Amniotic epithelial cell (primary cell): ENCODE measurements around the gene PSORS1C1.
A peak's percentile ranks its signal among the peaks of the same experiment; 100 is the strongest.
"Not testable (repeated sequence)": the region's sequence is repeated elsewhere in the genome, so short reads cannot be mapped to it uniquely, and the experiment has no call there.

Experiments used
- DNase-seq: peaks from one replicate; pipeline ENCODE4 v3.0.0-alpha.2; 2010; ENCODE audit warnings: low read depth

The PSORS1C1 gene

DNA sequence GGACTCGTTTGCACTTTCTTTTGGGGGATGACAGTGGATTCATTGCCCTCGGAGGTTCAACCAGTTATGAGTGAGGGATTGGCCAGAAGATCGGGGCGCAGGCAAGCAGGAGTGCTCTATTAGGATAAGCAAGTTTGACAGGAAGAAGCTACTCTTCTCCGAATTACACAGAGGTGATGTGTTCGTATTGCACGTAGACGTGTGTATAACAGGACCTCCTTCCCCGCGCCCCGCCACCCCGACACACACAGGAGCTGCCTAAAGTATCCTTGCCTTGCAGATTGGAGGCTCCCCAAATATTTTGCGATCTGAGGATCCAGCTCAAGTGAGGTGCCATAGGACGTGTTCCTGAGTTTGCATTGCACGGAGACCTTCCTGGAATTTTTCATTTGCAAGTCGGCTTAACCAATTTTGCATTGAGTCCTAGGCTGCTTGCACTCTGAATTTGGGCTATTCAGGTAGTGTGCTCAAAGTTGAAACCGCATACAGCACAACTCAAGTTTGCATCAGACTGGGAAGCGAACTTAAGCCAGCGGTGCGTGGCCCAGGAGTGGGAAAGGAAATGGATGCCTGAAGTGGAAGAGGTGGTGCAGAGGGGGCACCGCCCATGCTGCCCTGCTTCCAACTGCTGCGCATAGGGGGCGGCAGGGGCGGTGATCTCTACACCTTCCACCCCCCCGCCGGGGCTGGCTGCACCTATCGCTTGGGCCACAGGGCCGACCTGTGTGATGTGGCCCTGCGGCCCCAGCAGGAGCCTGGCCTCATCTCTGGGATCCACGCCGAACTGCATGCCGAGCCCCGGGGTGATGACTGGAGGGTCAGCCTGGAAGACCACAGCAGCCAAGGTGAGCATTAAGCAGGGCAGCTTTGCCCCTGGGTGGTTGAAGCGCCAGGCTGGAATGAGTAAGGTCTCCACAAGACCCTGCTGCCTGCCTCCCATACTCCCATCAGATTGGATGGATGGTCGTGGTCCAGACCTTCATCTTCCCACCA, 44.6 kb downstream of the PSORS1C1 start:
- no peak for DNase-seq

DNA sequence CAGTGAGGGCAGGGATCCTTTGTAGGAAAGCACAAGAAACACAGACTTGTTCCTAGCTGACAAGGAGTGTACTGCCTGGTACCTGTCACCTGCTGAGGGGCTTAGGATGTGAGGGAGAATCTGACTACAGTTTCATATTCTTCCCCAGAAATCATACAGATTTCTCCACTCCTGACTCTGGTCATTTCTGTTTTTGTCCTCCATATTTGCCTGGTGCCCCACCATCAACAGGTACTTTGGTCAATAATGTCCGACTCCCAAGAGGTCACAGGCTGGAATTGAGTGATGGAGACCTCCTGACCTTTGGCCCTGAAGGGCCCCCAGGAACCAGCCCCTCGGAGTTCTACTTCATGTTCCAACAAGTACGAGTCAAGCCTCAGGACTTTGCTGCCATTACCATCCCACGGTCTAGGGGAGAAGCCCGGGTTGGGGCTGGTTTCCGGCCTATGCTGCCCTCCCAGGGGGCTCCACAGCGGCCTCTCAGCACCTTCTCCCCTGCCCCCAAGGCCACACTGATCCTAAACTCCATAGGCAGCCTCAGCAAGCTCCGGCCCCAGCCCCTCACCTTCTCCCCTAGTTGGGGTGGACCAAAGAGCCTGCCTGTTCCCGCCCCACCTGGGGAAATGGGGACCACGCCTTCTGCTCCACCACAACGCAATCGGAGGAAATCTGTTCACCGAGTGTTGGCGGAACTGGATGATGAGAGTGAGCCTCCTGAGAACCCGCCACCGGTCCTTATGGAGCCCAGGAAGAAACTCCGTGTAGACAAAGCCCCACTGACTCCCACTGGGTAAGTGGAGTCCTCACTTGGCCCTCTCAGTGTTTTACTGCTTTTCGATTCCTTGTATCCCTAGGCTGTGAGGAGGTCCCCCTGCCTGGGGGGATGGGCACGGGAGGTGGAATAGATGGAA, 46.9 kb downstream of the PSORS1C1 start:
- no peak for DNase-seq

DNA sequence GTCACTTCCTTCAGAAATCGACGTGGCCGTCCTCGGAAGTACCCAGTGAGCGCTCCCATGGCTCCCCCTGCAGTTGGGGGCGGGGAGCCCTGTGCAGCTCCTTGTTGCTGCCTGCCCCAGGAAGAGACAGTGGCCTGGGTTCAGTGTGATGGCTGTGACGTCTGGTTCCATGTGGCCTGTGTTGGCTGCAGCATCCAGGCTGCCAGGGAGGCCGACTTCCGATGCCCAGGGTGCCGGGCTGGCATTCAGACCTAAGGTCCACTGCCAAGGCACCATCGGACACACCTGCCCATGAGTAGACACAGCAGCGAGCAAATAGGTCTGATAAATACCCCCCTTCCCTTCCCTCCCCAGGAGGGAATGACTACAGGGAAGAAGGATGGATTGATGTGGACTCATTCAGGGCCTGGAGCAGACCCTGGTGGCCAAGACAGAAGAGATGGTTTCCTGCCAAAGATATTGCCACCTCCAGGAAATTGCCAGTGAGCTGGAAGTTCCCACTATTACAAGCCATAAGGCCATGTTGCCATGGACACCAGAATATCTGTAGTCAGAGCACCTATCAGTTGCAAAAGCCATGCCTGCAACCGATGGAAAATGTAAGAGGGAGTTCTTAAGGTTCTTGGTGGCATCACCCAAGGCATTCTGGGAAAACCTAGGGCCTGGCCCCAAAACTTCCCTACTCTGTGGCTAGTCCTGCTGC, 48.0 kb downstream of the PSORS1C1 start:
- DNase-seq, result no peak

DNA sequence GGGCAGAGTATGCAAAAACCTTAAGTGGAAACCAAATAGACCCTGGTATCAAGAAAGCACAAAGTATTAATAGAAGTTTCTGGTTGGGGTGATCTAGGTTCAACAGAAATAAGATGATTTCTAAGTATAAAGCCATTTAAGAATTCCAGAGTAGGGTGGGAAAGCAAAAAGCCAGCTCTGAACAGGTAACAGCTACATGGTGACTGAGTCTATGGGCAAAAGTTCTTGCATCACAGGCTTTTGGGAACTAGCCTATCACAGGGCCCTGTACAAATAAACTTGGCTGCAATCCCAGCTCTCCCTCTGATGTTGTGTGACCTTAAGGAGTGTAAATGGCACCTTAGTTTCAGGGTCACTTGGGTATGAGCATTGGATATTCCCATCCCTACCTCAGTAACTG, 49.3 kb downstream of the PSORS1C1 start:
- peak; percentile 34 for DNase-seq

DNA sequence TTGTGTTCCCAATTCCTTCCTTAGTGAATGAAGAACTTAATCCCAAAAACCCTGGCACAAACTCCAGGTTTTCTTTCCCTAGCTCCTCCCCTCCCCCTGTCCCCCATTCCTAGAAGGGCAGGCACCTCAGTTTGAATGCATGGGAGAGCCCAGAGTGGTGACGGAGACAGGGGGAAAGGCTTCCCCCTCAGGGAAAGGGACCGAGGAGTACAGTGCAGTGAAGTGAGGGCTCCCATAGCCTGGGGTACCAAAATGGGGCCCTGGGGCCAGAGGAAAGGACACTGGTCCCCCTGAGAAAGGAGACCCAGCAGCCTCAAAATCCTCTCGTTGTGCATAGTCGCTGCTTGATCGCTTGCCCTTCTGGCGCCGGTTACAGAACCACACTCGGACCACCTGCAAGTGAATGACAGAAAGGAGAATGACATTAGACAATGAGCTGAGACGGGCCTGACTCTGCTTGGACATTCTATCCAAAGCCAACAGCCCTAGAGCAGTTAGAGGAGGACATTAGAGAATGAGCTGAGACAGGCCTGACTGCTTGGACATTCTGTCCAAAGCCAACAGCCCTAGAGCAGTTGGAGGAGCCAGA, 50.0 kb downstream of the PSORS1C1 start:
- DNase-seq, result not testable (repeated sequence)

DNA sequence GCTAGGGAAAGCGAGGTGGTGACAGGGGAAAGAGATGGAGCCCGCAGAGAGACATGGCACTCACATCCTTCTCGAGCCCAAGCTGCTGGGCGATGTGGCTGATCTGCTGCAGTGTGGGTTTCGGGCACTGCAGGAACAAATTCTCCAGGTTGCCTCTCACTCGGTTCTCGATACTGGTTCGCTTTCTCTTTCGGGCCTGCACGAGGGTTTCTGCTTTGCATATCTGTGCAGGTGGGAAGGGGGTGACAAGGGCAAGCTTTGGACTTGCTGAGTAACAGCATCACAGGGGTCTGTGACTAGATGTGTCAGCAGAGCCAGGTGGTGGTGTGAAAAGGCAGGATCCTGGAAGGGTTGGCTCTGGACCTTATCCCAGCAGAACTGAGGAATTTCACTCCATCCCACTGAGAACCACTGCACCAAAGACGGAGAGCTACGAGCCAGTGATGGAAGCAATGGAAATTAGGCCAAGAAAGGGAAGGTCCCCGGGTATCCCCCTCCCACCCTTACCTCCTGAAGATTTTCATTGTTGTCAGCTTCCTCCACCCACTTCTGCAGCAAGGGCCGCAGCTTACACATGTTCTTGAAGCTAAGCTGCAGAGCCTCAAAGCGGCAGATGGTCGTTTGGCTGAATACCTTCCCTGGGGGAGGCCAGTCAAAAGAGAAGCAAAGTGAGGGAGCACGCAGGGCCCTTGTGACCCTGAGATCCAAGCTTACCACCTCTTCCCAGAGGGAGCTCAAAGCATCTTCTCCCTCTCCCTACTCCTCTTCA, 50.6 kb downstream of the PSORS1C1 start:
- DNase-seq, result not testable (repeated sequence)

DNA sequence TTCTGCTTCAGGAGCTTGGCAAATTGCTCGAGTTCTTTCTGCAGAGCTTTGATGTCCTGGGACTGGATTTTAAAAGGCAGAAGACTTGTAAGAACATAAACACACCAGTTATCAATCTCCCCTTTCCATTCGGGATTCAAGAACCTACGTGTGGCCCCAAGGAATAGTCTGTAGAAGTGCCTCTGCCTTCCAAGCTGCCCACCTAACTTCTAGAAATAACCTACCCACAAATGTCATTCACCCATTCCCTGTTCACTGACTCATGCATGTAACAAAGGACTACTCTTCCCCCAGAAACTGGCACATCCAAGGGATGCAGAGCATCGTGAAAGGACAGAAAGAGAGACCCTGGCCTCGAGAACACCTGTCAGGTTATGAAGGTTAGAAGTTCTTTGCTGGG, 51.4 kb downstream of the PSORS1C1 start:
- no peak for DNase-seq

DNA sequence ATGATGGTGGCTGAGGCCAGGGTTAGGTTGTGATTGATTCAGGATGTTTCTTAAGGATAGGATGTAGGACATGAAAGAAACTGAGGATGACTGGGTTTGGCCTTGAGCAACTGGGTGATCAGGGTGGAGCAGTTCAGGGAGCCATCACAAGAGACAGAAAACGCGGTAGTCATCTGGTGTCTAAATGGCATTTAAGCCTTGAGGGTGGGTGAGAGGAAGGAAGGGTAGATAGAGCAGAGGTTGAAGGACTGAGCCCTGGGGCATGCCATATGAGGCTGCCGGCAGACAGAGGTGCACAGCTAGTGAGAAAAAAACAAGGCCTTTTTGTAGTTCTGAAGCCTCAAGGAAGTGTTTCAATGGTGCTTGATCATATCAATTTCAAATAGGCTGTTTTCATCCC, 54.0 kb downstream of the PSORS1C1 start:
- DNase-seq, result no peak

DNA sequence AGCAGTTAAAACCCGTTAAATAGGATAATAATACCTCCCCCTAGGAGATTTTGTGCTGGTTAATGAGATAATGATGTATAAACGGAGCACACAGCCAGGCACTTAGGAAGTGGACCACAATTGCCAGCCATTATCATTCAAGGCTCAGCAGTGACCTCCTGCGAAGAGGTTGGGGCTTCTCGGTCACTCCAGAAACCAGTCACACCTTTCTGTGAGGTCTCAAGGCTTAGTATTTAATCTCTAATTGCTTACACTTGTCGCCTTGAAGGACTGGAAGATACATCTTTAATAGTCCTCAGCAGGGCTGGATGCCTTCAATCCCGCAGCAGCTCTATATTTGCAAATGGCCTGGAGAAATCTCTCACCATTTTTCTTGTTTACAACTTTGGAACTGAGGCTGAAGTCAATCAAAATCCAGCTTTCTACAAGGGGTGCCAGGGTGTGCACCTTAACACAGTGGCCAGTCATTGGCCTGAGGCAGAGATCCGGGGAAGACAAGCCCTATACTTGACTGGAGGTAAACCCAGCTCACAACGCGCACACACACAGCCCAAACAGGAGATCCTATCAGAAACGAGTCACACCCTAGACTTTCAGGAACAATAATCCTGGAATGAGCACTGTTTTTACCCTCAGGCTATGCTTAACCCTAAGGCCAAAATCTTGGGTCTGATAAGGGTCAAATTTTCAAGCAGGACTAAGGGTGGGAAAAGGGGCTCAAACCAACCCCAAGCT, 54.7 kb downstream of the PSORS1C1 start:
- DNase-seq, result no peak

DNA sequence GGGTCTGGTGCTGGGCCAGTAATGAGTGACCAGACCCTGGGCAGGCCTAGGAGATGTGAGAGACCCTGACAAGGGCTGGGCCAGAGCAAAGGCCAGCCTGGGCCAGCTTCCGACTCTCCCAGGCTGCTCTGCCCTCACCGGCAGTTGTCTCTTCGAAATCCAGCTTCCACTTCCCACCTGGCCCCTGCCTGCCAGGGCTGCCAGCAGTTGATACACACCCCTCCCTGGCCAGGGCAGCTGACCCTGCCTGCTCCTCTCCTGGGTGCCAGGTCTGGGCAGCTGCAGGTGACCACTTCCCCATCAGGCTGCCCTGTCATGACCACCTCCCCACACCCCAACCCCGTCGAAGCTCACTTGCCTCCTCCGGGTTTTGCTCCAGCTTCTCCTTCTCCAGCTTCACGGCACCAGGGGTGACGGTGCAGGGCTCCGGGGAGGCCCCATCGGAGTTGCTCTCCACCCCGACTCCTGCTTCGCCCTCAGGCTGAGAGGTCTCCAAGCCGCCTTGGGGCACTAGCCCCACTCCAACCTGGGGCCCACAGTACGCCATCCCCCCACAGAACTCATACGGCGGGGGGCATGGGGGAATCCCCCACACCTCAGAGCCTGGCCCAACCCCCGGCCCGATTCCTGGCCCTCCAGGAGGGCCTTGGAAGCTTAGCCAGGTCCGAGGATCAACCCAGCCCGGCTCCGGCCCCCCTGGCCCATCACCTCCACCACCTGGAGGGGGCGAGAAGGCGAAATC, 55.4 kb downstream of the PSORS1C1 start:
- not testable (repeated sequence) for DNase-seq

DNA sequence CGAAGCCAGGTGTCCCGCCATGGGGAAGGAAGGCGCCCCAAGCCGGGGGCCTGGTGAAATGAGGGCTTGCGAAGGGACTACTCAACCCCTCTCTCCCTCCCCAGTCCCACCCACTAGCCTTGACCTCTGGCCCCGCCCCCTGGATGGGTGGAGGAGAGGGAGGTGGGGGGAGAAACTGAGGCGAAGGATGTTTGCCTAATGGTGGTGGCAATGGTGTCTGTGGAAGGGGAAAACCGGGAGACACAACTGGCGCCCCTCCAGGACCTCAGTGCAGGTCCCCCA, 55.9 kb downstream of the PSORS1C1 start, which contains the start of gene POU5F1:
Gene POU5F1 (minus strand): TSS at position 83 of the 282 bp plus-strand sequence. CDS start 62 bp downstream, at position 21.
- DNase-seq, result no peak

DNA sequence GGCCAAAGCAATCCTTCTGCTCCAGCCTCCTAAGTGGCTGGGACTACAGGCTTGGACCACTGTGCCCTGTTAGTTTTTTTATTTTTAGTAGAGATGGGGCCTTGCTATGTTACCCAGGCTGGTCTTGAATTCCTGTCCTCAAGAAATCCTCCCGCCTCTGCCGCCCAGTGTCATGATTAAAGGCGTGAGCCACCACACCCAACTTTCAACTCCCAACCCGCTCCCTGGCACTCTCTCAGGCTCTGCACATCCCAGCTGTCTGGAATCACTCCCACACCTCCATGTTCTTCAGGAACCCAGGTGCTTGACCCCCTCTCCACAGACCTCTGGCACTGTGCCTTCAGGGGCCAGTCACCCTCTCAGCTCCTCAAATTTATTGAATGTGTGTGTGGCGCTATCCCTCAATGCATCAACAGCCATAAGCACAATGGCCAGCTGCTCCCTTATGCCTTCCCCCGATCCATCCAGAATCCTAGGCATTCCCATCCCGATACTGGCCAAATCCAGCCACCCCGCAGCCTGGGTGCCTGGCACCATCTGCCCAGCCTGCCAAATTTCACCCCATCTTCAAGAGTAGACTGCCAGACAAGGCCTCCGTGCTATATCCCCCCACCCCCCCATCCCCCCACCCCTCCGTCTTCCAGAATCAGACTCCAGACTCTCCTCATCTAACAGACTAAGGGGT, 56.5 kb downstream of the PSORS1C1 start:
- DNase-seq, result no peak

DNA sequence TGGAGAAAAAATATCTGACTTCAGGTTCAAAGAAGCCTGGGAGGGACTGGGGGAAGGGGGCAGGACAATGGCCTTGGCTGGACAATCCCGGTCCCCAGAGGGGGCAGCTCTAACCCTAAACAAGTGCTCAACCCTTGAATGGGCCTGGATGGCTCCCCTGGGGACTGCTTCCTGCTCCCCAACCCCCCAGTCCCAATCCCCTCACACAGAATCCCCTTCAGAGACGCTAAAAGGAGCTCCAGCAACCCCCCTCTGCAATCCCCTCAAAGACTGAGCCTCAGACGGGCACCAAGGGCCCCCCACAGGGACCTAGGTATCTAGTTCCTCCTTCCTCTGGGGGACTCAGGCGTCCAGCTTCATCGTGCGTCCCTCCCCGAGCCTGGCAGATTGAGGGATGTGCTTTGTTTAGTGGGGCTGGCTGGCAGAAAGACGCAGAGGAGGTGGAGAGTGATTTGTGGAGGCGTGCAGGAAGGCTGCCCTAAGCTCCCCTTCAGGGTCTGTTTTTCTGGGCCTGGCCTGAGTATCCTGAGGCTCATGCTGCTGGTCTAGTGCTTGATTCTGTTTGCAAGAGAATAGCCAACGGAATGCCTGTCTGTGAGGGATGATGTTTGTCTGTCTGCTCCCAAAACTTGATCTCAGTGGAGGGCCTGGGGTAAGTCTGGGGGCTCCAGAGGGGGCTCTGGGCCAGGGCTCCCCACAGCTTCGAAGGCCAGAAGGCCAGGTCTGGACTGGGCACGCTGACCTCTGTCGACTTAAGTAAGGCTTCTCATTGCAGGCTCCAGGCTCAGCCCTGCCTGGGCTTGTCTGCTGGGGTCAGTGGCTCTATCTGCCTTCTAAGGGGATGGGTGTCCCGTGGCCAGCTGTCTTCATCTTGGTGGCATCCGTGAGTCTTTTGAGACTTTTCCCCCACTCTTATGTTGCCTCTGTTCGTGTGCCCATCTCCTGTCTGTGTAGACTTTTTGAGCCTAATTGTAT, 57.6 kb downstream of the PSORS1C1 start:
- DNase-seq, result no peak

DNA sequence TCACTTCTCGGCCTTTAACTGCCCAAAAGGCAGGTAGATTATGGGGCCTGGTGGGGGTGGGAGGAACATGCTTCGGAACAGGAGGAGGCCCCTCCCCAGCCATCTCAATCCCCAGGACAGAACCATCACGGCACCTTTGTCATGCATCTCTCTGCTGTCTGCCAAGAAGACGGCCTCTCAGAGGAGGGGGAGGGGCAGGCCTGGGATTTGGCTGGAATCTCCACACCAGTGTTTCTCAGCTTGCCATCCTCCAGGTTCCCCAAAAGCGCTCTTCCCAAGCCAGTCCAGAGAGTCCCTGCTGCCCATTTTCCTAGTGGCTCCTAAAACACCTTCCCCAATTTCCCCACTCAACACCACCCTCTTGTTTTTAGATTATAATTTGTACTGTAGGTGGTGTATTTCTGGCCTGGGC, 58.4 kb downstream of the PSORS1C1 start:
- DNase-seq, result no peak

DNA sequence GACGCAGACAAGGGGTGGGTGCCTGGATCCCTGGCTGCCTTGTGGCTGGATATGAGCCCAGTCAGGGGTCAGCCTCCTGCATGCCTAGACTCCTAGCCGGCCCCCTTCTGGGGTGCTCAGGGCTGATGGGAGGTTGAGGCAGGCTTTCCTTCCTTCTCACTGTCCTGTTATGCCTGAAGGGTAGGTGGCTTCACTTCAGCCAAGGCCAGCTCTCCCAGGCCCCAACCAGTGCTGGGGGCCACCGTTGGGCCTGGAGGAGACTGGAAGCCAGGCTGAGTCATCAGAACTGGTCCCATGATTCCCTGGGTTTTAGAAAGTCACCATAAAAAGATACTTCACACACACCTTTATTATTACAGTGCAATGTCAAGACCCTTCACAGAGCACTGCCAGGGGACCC, 58.8 kb downstream of the PSORS1C1 start:
- no peak for DNase-seq

DNA sequence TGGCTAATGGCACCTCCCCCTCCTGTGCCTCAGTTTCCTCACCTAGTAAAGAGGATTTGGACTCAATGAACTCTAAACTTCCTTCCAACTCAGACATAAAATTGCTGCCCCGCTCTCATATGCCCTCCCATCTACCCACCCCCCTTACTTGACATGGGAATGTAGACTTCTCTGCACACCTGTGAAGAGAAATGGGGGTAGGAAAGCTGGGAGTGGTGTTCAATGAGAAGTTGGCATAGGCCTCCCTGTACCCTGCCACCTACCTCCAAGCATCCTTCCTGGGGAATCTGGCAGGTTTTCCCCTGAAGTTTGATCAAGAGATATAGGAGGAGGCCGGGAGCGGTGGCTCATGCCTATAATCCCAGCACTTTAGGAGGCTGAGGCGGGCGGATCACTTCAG, 59.8 kb downstream of the PSORS1C1 start:
- no peak for DNase-seq

DNA sequence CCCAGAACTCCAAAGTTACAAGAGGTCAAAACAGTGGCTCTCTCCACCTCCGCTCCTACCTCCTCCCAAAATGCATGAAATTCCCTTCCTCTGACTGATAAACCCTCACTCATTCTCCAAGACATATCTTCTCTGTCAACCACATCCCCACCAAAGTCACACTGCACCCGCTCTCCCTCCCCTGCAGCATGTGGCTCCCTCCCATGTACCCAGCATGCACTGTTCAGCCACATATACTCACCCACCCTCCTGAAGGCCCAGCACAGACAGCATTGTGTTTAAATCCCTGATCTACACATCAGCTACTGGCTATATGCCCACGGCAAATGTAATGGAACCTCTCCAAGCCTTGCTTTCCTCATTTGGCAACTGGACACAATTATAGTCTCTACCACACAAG, 61.4 kb downstream of the PSORS1C1 start:
- DNase-seq, result peak; percentile 23
